Bronchial epithelial cell (primary cell): ENCODE measurements around the gene CD84. TPM values are rescaled to one million over a fixed set of nuclear protein-coding genes. Genes with fewer than 3 reads are reported as not detected.

Experiments
- DNase-seq: peaks from one replicate; pipeline ENCODE4 v3.0.0-alpha.2; 2010; ENCODE audit warnings: low read depth
- FAIRE-seq: peaks from 2 replicates; lab custom pipeline; 2011; peaks lifted over from hg19 to GRCh38; lab: Jason Lieb, UNC
- H3K27me3 ChIP-seq: 2 replicates; pipeline ENCODE4 v1.5.1; 2011; ENCODE audit warnings: low read length; ENCODE audit not compliant: control insufficient read depth, insufficient read depth
- H3K36me3 ChIP-seq: 2 replicates; pipeline ENCODE4 v1.5.1; 2011; ENCODE audit warnings: low read length; ENCODE audit not compliant: control insufficient read depth, insufficient read depth
- H3K4me3 ChIP-seq: 2 replicates; pipeline ENCODE4 v1.5.1; 2011; ENCODE audit warnings: mild to moderate bottlenecking, low read depth, low read length, control low read depth
- CTCF ChIP-seq: IDR thresholded peaks from 2 replicates; pipeline ENCODE4 v1.5.1; 2011; ENCODE audit warnings: mild to moderate bottlenecking, moderate library complexity, low read length, control low read depth, inconsistent platforms; ENCODE audit not compliant: insufficient read depth, severe bottlenecking
- total RNA-seq: library from RNA; depleted of rRNA; stranded (reverse); fragments of >200 nt; gene quantifications from 2 replicates; pipeline ENCODE4 v1.2.1, GENCODE V29; 2014

Gene CD84
- total RNA-seq, 1 donor from 2014 or later = not detected

GRCh38 chr1:160576390-160576789, 2.9 kb downstream of the CD84 start:
- TF ChIP-seq CTCF = no peak
- FAIRE-seq (no peak), DNase-seq (peak; percentile 3)
- H3K36me3 ChIP-seq = no peaks in the 10 kb centered on the region
- no peaks in the 10 kb centered on the region for H3K27me3 ChIP-seq
- no peak overlapping the region for H3K4me3 ChIP-seq

DNA sequence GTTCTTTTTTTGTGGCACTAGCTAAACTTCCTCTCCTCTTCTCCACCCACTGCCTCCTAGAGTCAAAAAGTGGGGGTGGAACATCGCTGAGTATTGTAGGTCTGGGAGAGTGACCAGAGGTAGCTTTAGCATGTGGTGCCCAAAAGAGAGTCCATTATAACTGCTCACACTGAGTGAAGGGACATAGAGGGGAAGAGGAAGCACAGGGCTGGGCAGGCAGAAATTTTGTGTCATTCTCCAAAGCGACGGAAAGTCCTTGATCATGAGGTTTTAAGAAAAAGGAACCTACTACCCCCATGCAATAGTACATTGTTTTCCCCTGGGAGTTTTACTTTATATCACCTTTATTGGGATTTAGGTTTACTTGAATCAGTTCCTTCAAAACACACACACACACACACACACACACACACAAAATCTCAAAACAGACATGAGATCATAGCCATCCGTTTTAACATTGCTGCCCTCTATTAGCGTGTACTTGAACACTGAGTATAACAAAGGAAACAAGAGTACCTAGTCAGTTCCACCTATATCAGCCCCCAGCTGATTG, 4.1 kb downstream of the CD84 start:
- Histone ChIP-seq H3K27me3 (no peaks in the 10 kb centered on the region), H3K36me3 (no peaks in the 10 kb centered on the region), H3K4me3 (no peak overlapping the region)
- FAIRE-seq = no peak
- no peak for DNase-seq
- TF ChIP-seq CTCF = no peak

DNA sequence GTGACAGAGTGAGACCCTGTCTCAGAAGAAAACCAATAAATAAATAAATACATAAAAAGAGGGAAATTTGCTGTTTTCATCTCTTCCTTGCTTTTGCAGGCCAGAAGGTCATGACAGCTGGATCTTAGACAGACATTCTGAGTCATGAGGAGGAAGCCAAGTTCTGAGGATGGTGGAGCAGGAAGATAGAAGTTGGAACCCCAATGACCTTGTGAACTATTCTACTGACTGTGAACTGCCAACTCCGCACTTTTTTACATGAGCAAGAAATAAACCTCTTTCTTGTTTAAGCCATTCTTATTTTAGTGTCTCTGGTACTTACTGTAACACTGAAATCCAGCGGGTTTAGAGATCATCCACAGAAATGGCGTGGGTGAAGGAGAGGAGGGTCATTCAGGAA, 8.5 kb downstream of the CD84 start:
- FAIRE-seq (no peak), DNase-seq (no peak)
- no peaks in the 10 kb centered on the region for H3K36me3 ChIP-seq
- TF ChIP-seq CTCF = no peak
- H3K27me3 ChIP-seq = no peaks in the 10 kb centered on the region
- H3K4me3 ChIP-seq = no peak overlapping the region

DNA sequence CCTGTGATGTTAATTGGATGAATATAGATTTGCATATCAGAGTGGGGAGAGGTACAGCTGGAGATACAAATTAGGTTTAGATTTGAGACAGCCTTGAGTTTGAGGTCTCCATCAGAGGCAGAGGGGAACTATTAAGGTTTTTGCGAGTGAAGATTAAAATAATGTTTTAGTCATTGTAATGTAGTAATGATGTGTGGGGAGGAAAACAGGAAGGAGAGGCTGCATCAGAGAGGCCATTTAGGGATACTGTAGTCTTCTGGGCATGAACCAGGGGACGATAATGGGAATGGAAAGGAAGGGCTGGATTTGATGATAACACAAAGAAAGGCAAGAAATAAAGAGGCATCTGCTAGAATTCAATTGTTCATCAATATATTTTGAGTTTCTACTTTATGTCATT, 9.5 kb downstream of the CD84 start:
- TF ChIP-seq CTCF = no peak
- H3K27me3 ChIP-seq = no peaks in the 10 kb centered on the region
- no peak for DNase-seq
- no peaks in the 10 kb centered on the region for H3K36me3 ChIP-seq
- H3K4me3 ChIP-seq = no peak overlapping the region
- no peak for FAIRE-seq

DNA sequence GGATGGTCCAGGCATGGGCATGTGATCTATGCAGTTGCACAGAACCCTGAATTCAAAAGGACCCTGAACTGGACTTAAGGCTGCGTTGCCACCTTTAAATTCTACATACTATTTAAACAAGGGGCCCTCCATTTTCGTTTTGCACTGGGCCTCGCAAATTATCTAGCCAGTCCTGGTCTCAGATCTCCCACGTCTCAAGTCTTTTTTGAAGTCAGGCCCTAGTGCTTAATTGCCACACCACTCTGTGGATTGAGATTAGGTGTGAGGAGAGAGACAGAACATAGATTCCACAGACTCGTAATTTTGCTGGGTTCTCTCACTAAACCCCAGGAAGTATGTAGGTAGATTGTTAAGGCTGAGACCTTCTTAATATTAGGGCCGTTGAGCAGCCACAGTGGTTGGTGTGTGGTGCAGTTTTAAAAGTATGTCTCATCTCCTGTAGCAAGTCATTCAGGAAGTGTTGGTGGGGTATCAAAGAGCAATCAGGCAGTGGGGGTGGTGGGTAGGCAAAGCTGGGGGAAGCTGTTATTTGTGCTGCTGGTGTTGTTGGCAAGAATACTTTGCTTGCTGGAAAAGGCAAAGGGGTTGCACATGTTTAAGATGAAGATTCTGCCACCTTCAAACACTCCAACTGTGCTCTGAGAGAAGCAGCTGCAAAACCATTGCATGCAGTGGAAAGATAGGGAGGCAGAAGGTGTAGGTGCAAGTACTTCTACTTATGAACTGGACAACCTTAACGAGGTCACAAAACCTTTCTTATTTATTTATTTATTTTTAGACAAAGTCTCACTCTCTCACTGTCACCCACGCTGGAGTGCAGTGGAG, 11.2 kb downstream of the CD84 start:
- FAIRE-seq (no peak), DNase-seq (no peak)
- Histone ChIP-seq H3K4me3 (no peak overlapping the region), H3K27me3 (no peaks in the 10 kb centered on the region), H3K36me3 (no peaks in the 10 kb centered on the region)
- no peak for TF ChIP-seq CTCF
